Measurements from ENCODE around the gene XYLT1. TPM values are rescaled to one million over a fixed set of nuclear protein-coding genes. Genes with fewer than 3 reads are reported as not detected.

XYLT1 gene
- total RNA-seq, 2 donors from 2014 or later: 5.1 to 19.3 TPM

DNA sequence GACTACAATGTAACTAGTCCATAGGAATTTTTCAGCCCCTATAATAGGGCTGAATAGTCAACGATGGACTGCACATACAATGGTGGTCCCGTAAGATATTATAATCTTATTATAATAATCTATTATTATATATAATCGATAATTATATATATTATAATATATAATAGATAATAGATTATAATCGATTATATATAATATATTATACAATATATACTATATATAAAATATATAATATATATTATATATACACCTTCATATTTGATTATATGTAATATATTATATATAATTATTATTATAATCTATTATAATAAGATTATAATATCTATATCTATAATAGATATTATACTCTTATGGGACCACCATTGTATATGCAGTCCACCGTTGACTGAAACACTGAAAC lies 238.8 kb downstream of the XYLT1 start:
- Histone ChIP-seq H3K4me3 (no peak overlapping the region), H3K4me1 (replicated peaks) (no peaks in the 10 kb centered on the region), H3K36me3 (no peaks in the 10 kb centered on the region), H3K27me3 (replicated peaks; ENCODE audit: insufficient read depth) (no peaks in the 10 kb centered on the region), H3K9me3 (no peaks in the 10 kb centered on the region), H3K27ac (no peak overlapping the region)
- intact Hi-C loops (cut with DNase I): loop anchor here (10.0 kb wide), 1 partner anchor 343 kb away; no protein-coding TSS in a partner anchor
- DNase-seq (ENCODE audit: low spot score): no peak
- WGBS: 96% methylated on average over 5 of the region's 5 CpGs
- no peak for TF ChIP-seq POLR2A (IDR thresholded peaks at IDR 0.05)
- TF ChIP-seq, protein P1, sequence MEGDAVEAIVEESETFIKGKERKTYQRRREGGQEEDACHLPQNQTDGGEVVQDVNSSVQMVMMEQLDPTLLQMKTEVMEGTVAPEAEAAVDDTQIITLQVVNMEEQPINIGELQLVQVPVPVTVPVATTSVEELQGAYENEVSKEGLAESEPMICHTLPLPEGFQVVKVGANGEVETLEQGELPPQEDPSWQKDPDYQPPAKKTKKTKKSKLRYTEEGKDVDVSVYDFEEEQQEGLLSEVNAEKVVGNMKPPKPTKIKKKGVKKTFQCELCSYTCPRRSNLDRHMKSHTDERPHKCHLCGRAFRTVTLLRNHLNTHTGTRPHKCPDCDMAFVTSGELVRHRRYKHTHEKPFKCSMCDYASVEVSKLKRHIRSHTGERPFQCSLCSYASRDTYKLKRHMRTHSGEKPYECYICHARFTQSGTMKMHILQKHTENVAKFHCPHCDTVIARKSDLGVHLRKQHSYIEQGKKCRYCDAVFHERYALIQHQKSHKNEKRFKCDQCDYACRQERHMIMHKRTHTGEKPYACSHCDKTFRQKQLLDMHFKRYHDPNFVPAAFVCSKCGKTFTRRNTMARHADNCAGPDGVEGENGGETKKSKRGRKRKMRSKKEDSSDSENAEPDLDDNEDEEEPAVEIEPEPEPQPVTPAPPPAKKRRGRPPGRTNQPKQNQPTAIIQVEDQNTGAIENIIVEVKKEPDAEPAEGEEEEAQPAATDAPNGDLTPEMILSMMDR (IDR thresholded peaks at IDR 0.05): no peak
- TF ChIP-seq POLR2AphosphoS5 (IDR thresholded peaks at IDR 0.05): no peak

GRCh38 chr16:17230932-17231581 lies 239.7 kb downstream of the XYLT1 start:
- H3K4me1 ChIP-seq (replicated peaks): no peaks in the 10 kb centered on the region
- intact Hi-C loops (cut with DNase I): loop anchor here (10.0 kb wide), 1 partner anchor 344 kb away; no protein-coding TSS in a partner anchor
- H3K27ac ChIP-seq: no peak overlapping the region
- TF ChIP-seq POLR2AphosphoS5 (IDR thresholded peaks at IDR 0.05) (no peak), POLR2A (IDR thresholded peaks at IDR 0.05) (no peak)
- TF ChIP-seq, protein P1 (IDR thresholded peaks at IDR 0.05): no peak
- H3K36me3 ChIP-seq: no peaks in the 10 kb centered on the region
- H3K27me3 ChIP-seq (replicated peaks; ENCODE audit: insufficient read depth): no peaks in the 10 kb centered on the region
- WGBS: 100% methylated on average over 3 of the region's 3 CpGs
- no peaks in the 10 kb centered on the region for H3K9me3 ChIP-seq
- no peak overlapping the region for H3K4me3 ChIP-seq
- DNase-seq (ENCODE audit: low spot score): no peak

- WGBS: 94% methylated on average over 4 of the region's 4 CpGs
- Histone ChIP-seq H3K9me3 (no peaks in the 10 kb centered on the region), H3K4me1 (replicated peaks) (no peaks in the 10 kb centered on the region), H3K36me3 (no peaks in the 10 kb centered on the region), H3K27me3 (replicated peaks; ENCODE audit: insufficient read depth) (no peaks in the 10 kb centered on the region), H3K27ac (no peak overlapping the region), H3K4me3 (no peak overlapping the region)
- DNase-seq (ENCODE audit: low spot score): no peak
- TF ChIP-seq, protein P1 (IDR thresholded peaks at IDR 0.05): no peak
- TF ChIP-seq POLR2AphosphoS5 (IDR thresholded peaks at IDR 0.05): no peak
- intact Hi-C loops (cut with DNase I): loop anchor here (10.0 kb wide), 3 partner anchors 115 to 345 kb away; no protein-coding TSS in a partner anchor
Observed at GRCh38 chr16:17229766-17230165, 241.0 kb downstream of the XYLT1 start.

GRCh38 chr16:17229131-17229530 lies 241.6 kb downstream of the XYLT1 start:
- no peaks in the 10 kb centered on the region for H3K4me1 ChIP-seq (replicated peaks)
- no peaks in the 10 kb centered on the region for H3K9me3 ChIP-seq
- H3K36me3 ChIP-seq: no peaks in the 10 kb centered on the region
- DNase-seq (ENCODE audit: low spot score): no peak
- TF ChIP-seq POLR2AphosphoS5 (IDR thresholded peaks at IDR 0.05) (no peak), POLR2A (IDR thresholded peaks at IDR 0.05) (no peak)
- TF ChIP-seq, protein P1 (IDR thresholded peaks at IDR 0.05): no peak
- no peak overlapping the region for H3K4me3 ChIP-seq
- intact Hi-C loops (cut with DNase I): loop anchor here (10.0 kb wide), 2 partner anchors 116 to 186 kb away; no protein-coding TSS in a partner anchor
- 80% methylated on average over 6 of the region's 6 CpGs for WGBS
- no peak overlapping the region for H3K27ac ChIP-seq
- H3K27me3 ChIP-seq (replicated peaks; ENCODE audit: insufficient read depth): no peaks in the 10 kb centered on the region

GRCh38 chr16:17228708-17229055 lies 242.1 kb downstream of the XYLT1 start:
- Histone ChIP-seq H3K27me3 (replicated peaks; ENCODE audit: insufficient read depth) (no peaks in the 10 kb centered on the region), H3K9me3 (no peaks in the 10 kb centered on the region), H3K27ac (no peak overlapping the region), H3K36me3 (no peaks in the 10 kb centered on the region), H3K4me3 (no peak overlapping the region), H3K4me1 (replicated peaks) (no peaks in the 10 kb centered on the region)
- intact Hi-C loops (cut with DNase I): loop anchor here (10.0 kb wide), 2 partner anchors 116 to 186 kb away; no protein-coding TSS in a partner anchor
- no peak for DNase-seq (ENCODE audit: low spot score)
- TF ChIP-seq POLR2A (IDR thresholded peaks at IDR 0.05) (no peak), POLR2AphosphoS5 (IDR thresholded peaks at IDR 0.05) (no peak)
- TF ChIP-seq, protein P1 (IDR thresholded peaks at IDR 0.05): no peak
- WGBS: 92% methylated on average over 1 of the region's 1 CpG
